Measurements from ENCODE around the gene NUDT9.
"Not testable (repeated sequence)": the region's sequence is repeated elsewhere in the genome, so short reads cannot be mapped to it uniquely, and the experiment has no call there.

NUDT9 gene

GRCh38 chr4:87489678-87490077, 67.3 kb downstream of the NUDT9 start:
- Histone ChIP-seq H3K36me3 (replicated peaks in 1 of 2; ENCODE audit: control insufficient read depth in 2 of 2, insufficient read depth in 2 of 2, low read length in 2 of 2) (no peaks in the 10 kb centered on the region), H3K27ac (replicated peaks; ENCODE audit: low read length) (no peak overlapping the region), H4K8ac (ENCODE audit: low read depth, low read length) (no peak overlapping the region), H3K9me3 (replicated peaks in 1 of 2; ENCODE audit: control insufficient read depth in 2 of 2, insufficient read depth in 1 of 2, low read depth in 1 of 2, low read length in 2 of 2) (peaks cover 0 to 8% of the 10 kb centered on the region in 2 donors), H2BK5ac (ENCODE audit: low read length) (no peak overlapping the region), H3K4me3 (ENCODE audit: low read length in 2 of 2) (no peak overlapping the region), H2BK15ac (ENCODE audit: low read length) (no peak overlapping the region), H4K91ac (ENCODE audit: low read depth, low read length, poor library complexity) (no peak overlapping the region), H3K79me1 (ENCODE audit: low read depth, low read length) (no peaks in the 10 kb centered on the region), H3K27me3 (ENCODE audit: control insufficient read depth in 3 of 3, insufficient read depth in 3 of 3, low read depth in 1 of 3, low read length in 3 of 3) (no peaks in the 10 kb centered on the region), H3K4me2 (ENCODE audit: insufficient read depth, low read length, poor library complexity, severe bottlenecking) (no peak overlapping the region), H2BK12ac (ENCODE audit: low read length) (no peak overlapping the region), H3K18ac (ENCODE audit: low read length) (no peak overlapping the region), H3K4ac (ENCODE audit: low read length) (no peak overlapping the region), H2AK5ac (ENCODE audit: low read depth, low read length) (no peak overlapping the region), H3K9ac (ENCODE audit: low read depth, low read length, poor library complexity) (no peak overlapping the region), H2AFZ (ENCODE audit: low read length) (no peak overlapping the region), H2BK120ac (ENCODE audit: low read depth, low read length) (no peak overlapping the region), H3K14ac (ENCODE audit: low read length) (no peak overlapping the region), H3K23ac (ENCODE audit: low read depth, low read length, poor library complexity) (no peak overlapping the region), H3K4me1 (ENCODE audit: control insufficient read depth in 2 of 2, insufficient read depth in 1 of 2, low read depth in 1 of 2, low read length in 2 of 2) (no peaks in the 10 kb centered on the region)
- DNase-seq (ENCODE audit: low spot score), result no peak
- no CpG with 5 or more reads among the region's 2 CpGs for WGBS, 2 donors (ENCODE audit: extremely low coverage in 2 of 2, insufficient read length in 2 of 2, insufficient replicate concordance in 1 of 2)

- Histone ChIP-seq H2BK5ac (ENCODE audit: low read length) (no peak overlapping the region), H3K27me3 (ENCODE audit: control insufficient read depth in 3 of 3, insufficient read depth in 3 of 3, low read depth in 1 of 3, low read length in 3 of 3) (no peaks in the 10 kb centered on the region), H2AFZ (ENCODE audit: low read length) (no peak overlapping the region), H2BK12ac (ENCODE audit: low read length) (no peak overlapping the region), H3K4me3 (ENCODE audit: low read length in 2 of 2) (no peak overlapping the region), H4K8ac (ENCODE audit: low read depth, low read length) (no peak overlapping the region), H3K4ac (ENCODE audit: low read length) (no peak overlapping the region), H3K4me1 (ENCODE audit: control insufficient read depth in 2 of 2, insufficient read depth in 1 of 2, low read depth in 1 of 2, low read length in 2 of 2) (no peaks in the 10 kb centered on the region), H3K4me2 (ENCODE audit: insufficient read depth, low read length, poor library complexity, severe bottlenecking) (no peak overlapping the region), H3K23ac (ENCODE audit: low read depth, low read length, poor library complexity) (no peak overlapping the region), H3K9me3 (replicated peaks in 1 of 2; ENCODE audit: control insufficient read depth in 2 of 2, insufficient read depth in 1 of 2, low read depth in 1 of 2, low read length in 2 of 2) (peaks cover 0 to 8% of the 10 kb centered on the region in 2 donors), H3K27ac (replicated peaks; ENCODE audit: low read length) (no peak overlapping the region), H3K36me3 (replicated peaks in 1 of 2; ENCODE audit: control insufficient read depth in 2 of 2, insufficient read depth in 2 of 2, low read length in 2 of 2) (no peaks in the 10 kb centered on the region), H2BK120ac (ENCODE audit: low read depth, low read length) (no peak overlapping the region), H3K14ac (ENCODE audit: low read length) (no peak overlapping the region), H4K91ac (ENCODE audit: low read depth, low read length, poor library complexity) (no peak overlapping the region), H3K9ac (ENCODE audit: low read depth, low read length, poor library complexity) (no peak overlapping the region), H2BK15ac (ENCODE audit: low read length) (no peak overlapping the region), H2AK5ac (ENCODE audit: low read depth, low read length) (no peak overlapping the region), H3K79me1 (ENCODE audit: low read depth, low read length) (no peaks in the 10 kb centered on the region), H3K18ac (ENCODE audit: low read length) (no peak overlapping the region)
- WGBS, 2 donors (ENCODE audit: extremely low coverage in 2 of 2, insufficient read length in 2 of 2, insufficient replicate concordance in 1 of 2), result no CpG with 5 or more reads among the region's 1 CpG
- no peak for DNase-seq (ENCODE audit: low spot score)
Observed at GRCh38 chr4:87490664-87491369, 68.4 kb downstream of the NUDT9 start.

- Histone ChIP-seq H2BK120ac (ENCODE audit: low read depth, low read length) (no peak overlapping the region), H3K9me3 (replicated peaks in 1 of 2; ENCODE audit: control insufficient read depth in 2 of 2, insufficient read depth in 1 of 2, low read depth in 1 of 2, low read length in 2 of 2) (peaks cover 0 to 8% of the 10 kb centered on the region in 2 donors), H2BK5ac (ENCODE audit: low read length) (no peak overlapping the region), H3K27me3 (ENCODE audit: control insufficient read depth in 3 of 3, insufficient read depth in 3 of 3, low read depth in 1 of 3, low read length in 3 of 3) (no peaks in the 10 kb centered on the region), H4K8ac (ENCODE audit: low read depth, low read length) (no peak overlapping the region), H2BK12ac (ENCODE audit: low read length) (no peak overlapping the region), H3K14ac (ENCODE audit: low read length) (no peak overlapping the region), H2AFZ (ENCODE audit: low read length) (no peak overlapping the region), H2AK5ac (ENCODE audit: low read depth, low read length) (no peak overlapping the region), H4K91ac (ENCODE audit: low read depth, low read length, poor library complexity) (no peak overlapping the region), H3K23ac (ENCODE audit: low read depth, low read length, poor library complexity) (no peak overlapping the region), H3K4me2 (ENCODE audit: insufficient read depth, low read length, poor library complexity, severe bottlenecking) (no peak overlapping the region), H3K36me3 (replicated peaks in 1 of 2; ENCODE audit: control insufficient read depth in 2 of 2, insufficient read depth in 2 of 2, low read length in 2 of 2) (no peaks in the 10 kb centered on the region), H3K18ac (ENCODE audit: low read length) (no peak overlapping the region), H3K27ac (replicated peaks; ENCODE audit: low read length) (no peak overlapping the region), H3K4me3 (ENCODE audit: low read length in 2 of 2) (no peak overlapping the region), H3K4ac (ENCODE audit: low read length) (no peak overlapping the region), H2BK15ac (ENCODE audit: low read length) (no peak overlapping the region), H3K9ac (ENCODE audit: low read depth, low read length, poor library complexity) (no peak overlapping the region), H3K4me1 (ENCODE audit: control insufficient read depth in 2 of 2, insufficient read depth in 1 of 2, low read depth in 1 of 2, low read length in 2 of 2) (no peaks in the 10 kb centered on the region), H3K79me1 (ENCODE audit: low read depth, low read length) (no peaks in the 10 kb centered on the region)
- DNase-seq (ENCODE audit: low spot score), result no peak
- WGBS, 2 donors (ENCODE audit: extremely low coverage in 2 of 2, insufficient read length in 2 of 2, insufficient replicate concordance in 1 of 2), result no CpG with 5 or more reads among the region's 2 CpGs
Observed at GRCh38 chr4:87491436-87491835, 69.1 kb downstream of the NUDT9 start.

DNA sequence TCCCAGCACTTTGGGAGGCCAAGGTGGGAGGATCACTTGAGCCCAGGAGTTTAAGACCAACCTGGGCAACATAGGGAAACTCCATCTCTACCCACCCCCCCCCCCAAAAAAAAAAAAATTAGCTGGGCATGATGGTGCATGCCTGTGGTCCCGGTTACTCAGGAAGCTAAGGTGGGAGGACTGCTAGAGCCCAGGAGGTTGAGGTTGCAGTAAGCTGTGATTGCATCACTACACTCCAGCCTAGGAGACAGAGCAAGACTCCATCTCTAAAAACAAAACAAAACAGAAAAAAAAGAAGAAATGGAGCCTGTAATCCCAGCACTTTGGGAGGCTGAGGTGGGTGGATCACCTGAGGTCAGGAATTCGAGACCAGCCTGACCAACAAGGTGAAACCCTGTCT, 69.5 kb downstream of the NUDT9 start:
- not testable (repeated sequence) for H3K27me3 ChIP-seq (ENCODE audit: control insufficient read depth in 3 of 3, insufficient read depth in 3 of 3, low read depth in 1 of 3, low read length in 3 of 3); H3K9ac ChIP-seq (ENCODE audit: low read depth, low read length, poor library complexity); H3K23ac ChIP-seq (ENCODE audit: low read depth, low read length, poor library complexity); H3K4me3 ChIP-seq (ENCODE audit: low read length in 2 of 2); H3K4ac ChIP-seq (ENCODE audit: low read length); H4K91ac ChIP-seq (ENCODE audit: low read depth, low read length, poor library complexity); H3K4me1 ChIP-seq (ENCODE audit: control insufficient read depth in 2 of 2, insufficient read depth in 1 of 2, low read depth in 1 of 2, low read length in 2 of 2); H3K14ac ChIP-seq (ENCODE audit: low read length); H3K79me1 ChIP-seq (ENCODE audit: low read depth, low read length); H2BK120ac ChIP-seq (ENCODE audit: low read depth, low read length); H3K4me2 ChIP-seq (ENCODE audit: insufficient read depth, low read length, poor library complexity, severe bottlenecking); H3K18ac ChIP-seq (ENCODE audit: low read length); H3K9me3 ChIP-seq (replicated peaks in 1 of 2; ENCODE audit: control insufficient read depth in 2 of 2, insufficient read depth in 1 of 2, low read depth in 1 of 2, low read length in 2 of 2); H4K8ac ChIP-seq (ENCODE audit: low read depth, low read length); H3K27ac ChIP-seq (replicated peaks; ENCODE audit: low read length); H2BK15ac ChIP-seq (ENCODE audit: low read length); H2AK5ac ChIP-seq (ENCODE audit: low read depth, low read length); DNase-seq (ENCODE audit: low spot score); H2AFZ ChIP-seq (ENCODE audit: low read length); H2BK12ac ChIP-seq (ENCODE audit: low read length); H3K36me3 ChIP-seq (replicated peaks in 1 of 2; ENCODE audit: control insufficient read depth in 2 of 2, insufficient read depth in 2 of 2, low read length in 2 of 2); H2BK5ac ChIP-seq (ENCODE audit: low read length)
- no CpG with 5 or more reads among the region's 2 CpGs for WGBS, 2 donors (ENCODE audit: extremely low coverage in 2 of 2, insufficient read length in 2 of 2, insufficient replicate concordance in 1 of 2)
